ENCODE results near the gene IFNG-AS1.

IFNG-AS1 gene

DNA sequence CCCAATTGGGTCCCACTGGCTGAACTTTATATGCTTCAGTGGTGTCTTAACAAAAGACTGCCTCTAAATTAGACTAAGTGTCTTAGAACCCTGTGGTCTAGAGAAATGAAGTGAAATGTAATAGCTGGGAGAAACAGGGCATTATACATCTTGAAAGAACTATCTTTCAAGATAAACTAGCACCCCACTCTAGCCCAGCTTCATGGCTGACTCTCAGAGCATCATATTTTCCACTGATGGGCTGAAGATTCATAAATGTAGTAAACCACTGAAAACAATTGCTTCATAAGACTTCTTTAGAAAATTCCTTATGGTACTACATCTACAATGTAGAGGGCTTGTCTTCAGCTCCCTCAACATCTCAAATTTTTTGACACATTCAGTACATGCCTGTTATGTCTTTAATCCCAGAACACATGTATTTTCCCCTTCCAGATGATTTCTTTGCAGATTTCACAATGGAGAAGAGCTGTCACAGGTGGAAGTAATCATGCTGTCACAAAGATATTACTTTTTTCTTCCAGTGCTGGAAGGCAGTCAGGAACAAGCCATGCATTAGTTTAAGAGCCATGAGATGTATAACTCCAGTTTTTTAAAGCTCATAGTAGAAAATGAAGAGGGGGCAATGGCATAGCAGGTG lies 48.5 kb downstream of the IFNG-AS1 start:
- DNase-seq (ENCODE audit: low spot score) = no peak

DNA sequence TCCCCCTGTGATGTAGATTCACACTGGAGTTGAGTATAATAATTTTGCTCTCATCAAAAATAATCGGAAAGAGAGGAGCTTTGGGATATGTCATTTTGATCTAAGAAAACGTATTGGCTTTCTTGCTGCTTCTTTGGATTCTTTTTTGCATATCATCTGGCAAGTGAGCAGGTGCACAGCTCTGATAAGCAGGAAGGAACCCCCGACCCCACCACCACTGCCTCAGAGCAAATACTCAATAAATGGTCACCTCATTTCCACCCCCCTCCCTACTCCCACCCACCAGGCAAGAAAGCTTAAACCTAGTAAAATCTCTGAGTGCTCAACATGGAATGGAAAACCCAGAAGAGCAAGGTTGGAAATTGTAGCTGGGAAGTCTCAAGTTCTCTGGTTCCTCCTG lies 49.4 kb downstream of the IFNG-AS1 start:
- no peak for DNase-seq (ENCODE audit: low spot score)

DNA sequence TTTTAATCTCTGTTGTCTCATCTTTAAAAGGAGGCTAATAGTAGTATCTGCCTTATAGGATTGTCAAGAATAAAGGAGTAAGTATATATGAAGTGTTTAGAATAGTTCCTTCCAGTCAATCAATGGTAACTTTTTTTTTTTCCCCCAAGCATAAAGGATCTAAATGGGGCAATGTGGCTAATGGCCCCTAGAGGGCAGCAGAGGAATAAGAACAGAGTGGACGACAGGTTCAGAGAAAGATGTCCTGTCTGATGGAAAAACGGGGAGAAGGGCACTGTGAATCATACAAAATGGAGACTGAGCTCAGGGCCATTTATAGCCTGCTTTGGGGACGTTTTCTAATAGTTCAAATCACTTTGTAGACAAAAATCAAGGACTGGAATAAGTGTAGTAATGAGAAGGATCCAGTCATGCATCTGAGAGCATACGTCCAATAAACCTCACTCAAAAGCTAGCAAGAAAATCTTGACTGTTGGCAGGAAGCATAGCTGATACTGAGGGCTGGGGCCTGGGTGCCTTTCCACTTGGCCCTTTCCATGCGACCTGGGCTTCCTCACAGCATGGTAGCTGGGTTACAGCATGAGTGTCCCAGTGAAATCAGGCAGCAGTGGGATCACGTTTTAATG lies 51.3 kb downstream of the IFNG-AS1 start:
- peak; percentile 76 for DNase-seq (ENCODE audit: low spot score)

DNA sequence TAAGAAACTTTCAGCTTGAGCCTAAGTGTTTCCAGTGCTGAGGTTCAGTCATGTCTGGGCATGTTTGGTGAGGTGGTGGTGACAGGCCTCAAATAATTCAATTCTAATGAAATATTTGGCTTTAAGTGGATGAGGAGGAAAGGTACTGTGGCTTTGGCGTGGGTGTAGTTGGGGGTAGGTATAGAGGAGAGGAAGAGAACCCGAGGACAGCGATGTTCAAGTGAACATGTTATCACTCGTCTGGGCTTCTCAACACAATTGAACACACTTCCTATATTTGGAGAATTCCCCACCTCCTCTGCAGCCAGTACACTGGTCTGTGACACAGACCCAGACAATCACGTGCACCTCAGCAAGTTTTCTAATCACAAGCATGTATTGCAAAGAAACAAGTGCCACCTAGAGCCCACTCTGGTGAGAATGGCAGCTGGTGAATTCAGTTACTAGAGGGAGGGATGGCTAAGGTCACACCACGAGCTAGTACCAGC lies 53.0 kb downstream of the IFNG-AS1 start:
- no peak for DNase-seq (ENCODE audit: low spot score)

DNA sequence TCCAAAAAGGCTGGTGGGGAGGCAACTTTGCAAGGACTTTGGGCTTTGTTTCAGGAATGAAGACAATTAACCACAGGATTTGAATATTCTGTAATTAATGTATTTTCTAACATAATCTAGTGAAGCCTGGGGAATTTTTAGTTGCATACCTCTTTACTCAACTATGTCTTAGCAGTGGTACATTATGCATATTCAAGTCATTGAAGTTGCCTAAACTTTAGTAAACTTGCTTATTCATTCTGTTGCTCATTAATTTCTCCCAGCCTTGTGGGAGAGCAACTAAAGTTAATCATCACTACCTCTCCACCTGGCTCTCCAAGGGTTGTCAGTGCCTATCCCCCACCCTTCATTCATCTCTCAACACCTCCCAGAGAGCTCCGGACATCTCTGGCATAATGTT lies 54.2 kb downstream of the IFNG-AS1 start:
- DNase-seq (ENCODE audit: low spot score) = no peak

DNA sequence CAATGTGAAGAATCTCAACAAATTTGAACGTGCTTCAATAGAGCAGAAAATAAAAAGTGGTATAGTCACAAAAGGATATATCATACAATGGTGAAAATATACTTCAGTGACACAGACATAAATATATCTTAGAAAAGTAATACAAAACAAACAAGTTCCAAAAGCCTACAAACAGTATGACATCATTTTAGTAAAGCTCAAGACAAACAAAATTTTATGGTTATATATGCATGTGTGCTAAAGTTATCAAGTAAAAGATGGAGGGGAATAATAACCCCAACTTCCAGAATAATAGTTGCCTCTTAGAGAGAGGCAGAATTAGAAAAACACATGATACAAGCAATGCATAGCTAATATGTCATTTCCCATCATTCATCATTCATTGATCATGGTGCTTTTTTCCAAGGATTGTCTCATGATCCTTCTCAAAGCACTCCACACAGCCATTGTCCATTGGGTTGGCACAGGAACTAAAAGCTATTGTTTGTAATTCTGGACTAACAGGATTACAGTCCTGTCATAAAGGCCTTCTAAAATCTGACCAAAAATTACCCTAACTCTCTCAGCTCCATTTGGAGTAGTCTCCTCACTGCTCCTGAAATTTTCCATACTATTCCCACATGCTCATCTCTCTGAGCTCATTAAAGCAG lies 59.5 kb downstream of the IFNG-AS1 start:
- DNase-seq (ENCODE audit: low spot score) = no peak

DNA sequence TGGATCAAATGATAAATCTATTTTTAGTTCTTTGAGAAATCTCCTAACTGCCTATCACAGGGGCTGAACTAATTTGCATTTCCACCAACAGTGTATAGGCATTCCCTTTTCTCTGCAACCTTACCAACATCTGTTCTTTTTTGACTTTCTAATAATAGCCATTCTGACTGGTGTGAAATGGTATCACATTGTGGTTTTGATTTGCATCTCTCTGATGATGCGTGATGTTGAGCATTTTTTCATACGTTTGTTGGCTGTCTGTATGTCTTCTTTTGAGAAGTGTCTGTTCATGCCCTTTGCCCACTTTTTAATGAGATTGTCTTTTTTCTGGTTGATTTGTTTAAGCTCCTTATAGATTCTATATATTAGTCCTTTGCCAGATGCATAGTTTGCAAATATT lies 67.1 kb downstream of the IFNG-AS1 start:
- no peak for DNase-seq (ENCODE audit: low spot score)

DNA sequence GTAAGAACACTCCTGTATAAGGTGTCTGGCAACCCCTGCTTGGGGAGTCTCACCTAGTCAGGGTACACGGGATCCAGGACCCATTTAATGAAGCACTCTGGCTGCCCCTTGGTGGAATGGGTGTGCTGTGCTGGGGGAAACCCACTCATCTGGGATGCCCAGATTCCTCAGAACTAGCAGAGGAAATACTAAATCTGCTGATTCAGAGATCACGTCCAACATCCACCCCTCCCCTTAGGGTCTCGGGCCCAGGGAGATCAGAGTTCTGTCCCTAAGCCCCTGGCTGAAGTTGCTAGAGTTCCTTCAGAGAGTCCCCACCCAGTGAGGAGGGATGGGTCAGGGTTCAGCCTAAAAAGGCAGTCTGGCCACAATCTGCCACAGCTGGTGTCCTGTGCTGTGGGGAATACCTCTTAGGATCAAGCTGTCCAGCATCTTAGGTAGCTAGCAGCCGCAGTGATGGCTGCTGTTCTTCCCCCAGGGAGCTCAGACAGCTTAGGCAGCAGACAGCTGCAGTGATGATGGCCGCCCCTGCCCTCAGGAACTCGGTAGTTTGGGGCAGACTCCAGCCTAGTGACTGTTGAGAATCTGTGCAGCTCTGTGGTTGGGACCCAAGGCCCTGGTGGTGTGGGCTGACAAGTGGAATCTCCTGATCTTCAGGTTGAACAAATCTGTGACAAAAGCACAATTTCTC lies 74.8 kb downstream of the IFNG-AS1 start:
- DNase-seq (ENCODE audit: low spot score) = no peak

DNA sequence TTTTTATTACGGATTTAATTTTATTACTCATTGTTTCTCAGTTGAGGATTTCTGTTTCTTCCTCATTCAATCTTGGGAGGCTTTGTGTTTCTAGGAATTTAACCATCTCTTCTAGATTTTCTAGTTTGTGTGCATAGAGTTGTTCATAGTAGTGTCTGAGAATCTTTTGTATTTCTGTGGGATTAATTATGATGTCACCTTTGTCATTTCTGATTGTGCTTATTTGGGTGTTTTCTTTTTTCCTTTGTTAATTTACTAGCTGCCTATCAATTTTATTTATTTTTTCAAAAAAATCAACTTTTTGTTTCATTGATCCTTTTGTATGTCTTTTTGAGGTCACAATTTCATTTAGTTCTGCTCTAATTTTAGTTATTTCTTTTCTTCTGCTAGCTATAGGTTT lies 75.9 kb downstream of the IFNG-AS1 start:
- DNase-seq (ENCODE audit: low spot score) = no peak

DNA sequence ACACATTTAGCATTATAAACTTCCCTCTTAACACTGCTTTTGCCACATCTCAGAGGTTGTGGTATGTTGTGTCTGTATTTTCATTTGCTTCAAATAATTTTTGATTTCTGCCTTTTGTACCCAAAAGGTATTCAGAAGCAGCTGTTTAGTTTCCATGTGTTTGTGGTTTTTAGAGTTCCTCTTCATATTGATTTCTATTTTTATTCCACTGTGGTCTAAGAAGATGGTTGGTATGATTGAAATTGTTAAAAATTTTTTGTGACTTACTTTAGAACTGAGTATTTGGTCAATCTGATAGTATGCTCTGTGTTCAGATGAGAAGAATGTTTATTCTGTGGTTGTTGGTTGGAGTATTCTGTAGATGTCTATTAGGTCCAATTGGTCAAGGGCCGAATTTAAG lies 76.4 kb downstream of the IFNG-AS1 start:
- DNase-seq (ENCODE audit: low spot score) = no peak

DNA sequence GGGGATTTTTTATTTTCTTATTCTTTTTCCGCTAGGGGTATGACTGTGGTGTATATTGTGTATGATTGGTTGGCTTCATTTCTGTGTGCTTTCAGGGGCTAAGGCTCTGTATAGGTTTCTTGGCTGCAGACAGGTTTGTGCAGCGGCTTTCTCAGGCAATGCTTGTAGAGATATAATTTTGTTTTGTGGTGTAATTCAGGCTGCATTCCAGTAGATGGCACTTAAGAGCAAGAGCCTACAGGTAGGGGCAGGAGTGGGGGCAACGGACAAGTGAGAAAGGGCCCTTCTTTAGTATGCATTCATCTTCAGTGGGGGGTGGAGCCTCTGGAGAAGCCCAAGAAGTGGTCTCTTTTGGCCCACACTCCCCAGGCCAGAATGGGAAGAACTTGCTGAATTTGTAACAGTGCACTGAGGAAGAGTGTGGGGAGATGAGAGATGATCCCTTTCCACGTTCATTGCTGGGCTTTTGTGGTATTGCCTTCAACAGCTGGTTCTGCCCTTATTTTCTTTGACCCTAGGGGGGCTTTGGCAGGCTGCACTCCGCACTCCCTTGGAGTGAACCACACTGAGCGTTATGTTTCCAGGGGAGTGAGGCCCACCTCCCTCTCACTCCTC lies 78.6 kb downstream of the IFNG-AS1 start:
- no peak for DNase-seq (ENCODE audit: low spot score)

DNA sequence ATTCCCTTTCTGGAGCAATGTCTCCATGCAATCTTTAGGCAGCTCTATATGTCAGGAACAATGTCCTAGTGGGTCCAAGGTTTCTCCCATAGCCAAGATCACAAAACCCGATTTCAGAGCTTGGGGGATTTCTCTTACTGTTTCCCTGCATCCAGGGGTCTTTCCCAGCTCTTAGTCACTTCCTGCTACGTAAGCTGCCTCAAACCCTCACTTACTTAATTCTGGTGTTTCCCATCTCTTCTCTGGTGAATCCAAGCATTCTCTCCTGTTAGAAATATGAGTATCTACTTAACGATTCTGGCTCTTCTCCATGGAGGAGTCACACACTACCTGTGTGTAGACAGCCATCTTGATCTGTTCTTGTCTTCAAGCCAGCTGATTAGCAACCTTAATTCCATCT lies 80.0 kb downstream of the IFNG-AS1 start:
- no peak for DNase-seq (ENCODE audit: low spot score)
